MCF 10A (cell line): ENCODE measurements around the gene HAPLN2. TPM values are rescaled to one million over a fixed set of nuclear protein-coding genes. Genes with fewer than 3 reads are reported as not detected.
A peak's percentile ranks its signal among the peaks of the same experiment; 100 is the strongest.
"Not testable (repeated sequence)": the region's sequence is repeated elsewhere in the genome, so short reads cannot be mapped to it uniquely, and the experiment has no call there.

Source experiments
- BruUV-seq: library from RNA; stranded (reverse); fragments of 400-500 nt; replicated peaks from 2 replicates; lab custom pipeline; 2021; lab: Mats Ljungman, UMichigan
- CTCF ChIA-PET: fragments of 300-600 bp; sonication (Branson Sonifier 250); formaldehyde crosslinking; extraction: SDS; loops from one replicate; lab custom pipeline; 2021; ENCODE audit warnings: antibody characterized with exemption, inconsistent platforms; lab: Yijun Ruan, JAX
- POLR2A ChIA-PET: fragments of 300-600, 350-650 bp; sonication (Branson Sonifier 250); formaldehyde crosslinking; extraction: SDS; loops from one replicate; lab custom pipeline; 2020; ENCODE audit warnings: antibody characterized with exemption, inconsistent platforms; lab: Yijun Ruan, JAX
- DNase-seq: peaks from one replicate; pipeline ENCODE4 v3.0.0-alpha.2; 2018; ENCODE audit not compliant: unreplicated experiment
- H3K27ac Mint-ChIP-seq: one replicate; pipeline ENCODE4 v1.8.0; 2022; ENCODE audit warnings: mild to moderate bottlenecking, low read depth, mixed read lengths; ENCODE audit not compliant: unreplicated experiment
- H3K27me3 Mint-ChIP-seq: one replicate; pipeline ENCODE4 v1.8.0; 2022; ENCODE audit warnings: mixed read lengths; ENCODE audit not compliant: insufficient read depth, unreplicated experiment
- H3K36me3 Mint-ChIP-seq: one replicate; pipeline ENCODE4 v1.8.0; 2022; ENCODE audit warnings: mild to moderate bottlenecking, moderate library complexity, mixed read lengths; ENCODE audit not compliant: insufficient read depth, unreplicated experiment
- H3K4me1 Mint-ChIP-seq: one replicate; pipeline ENCODE4 v1.8.0; 2022; ENCODE audit warnings: mixed read lengths; ENCODE audit not compliant: insufficient read depth, unreplicated experiment
- H3K4me3 Mint-ChIP-seq: one replicate; pipeline ENCODE4 v1.8.0; 2022; ENCODE audit warnings: mild to moderate bottlenecking, moderate library complexity, mixed read lengths; ENCODE audit not compliant: unreplicated experiment
- H3K9me3 Mint-ChIP-seq: one replicate; pipeline ENCODE4 v1.8.0; 2022; ENCODE audit warnings: mixed read lengths; ENCODE audit not compliant: unreplicated experiment
- intact Hi-C: fragments of 100-400 bp; cut with micrococcal nuclease; formaldehyde crosslinking; loops from 2 replicates; pipeline ENCODE4 v1.14.1; 2022
- total RNA-seq: library from RNA; stranded (reverse); gene quantifications from 2 replicates; pipeline ENCODE4 v1.2.3, GENCODE V29; 2022
- TF ChIP-seq, protein P1 (sequence below): fragments of 200-600 bp; IDR thresholded peaks from one replicate; pipeline ENCODE4 v1.8.0; 2022; ENCODE audit warnings: antibody characterized with exemption, mild to moderate bottlenecking; ENCODE audit not compliant: unreplicated experiment

The HAPLN2 gene
- total RNA-seq, 1 experiment from 2014 or later: not detected

DNA sequence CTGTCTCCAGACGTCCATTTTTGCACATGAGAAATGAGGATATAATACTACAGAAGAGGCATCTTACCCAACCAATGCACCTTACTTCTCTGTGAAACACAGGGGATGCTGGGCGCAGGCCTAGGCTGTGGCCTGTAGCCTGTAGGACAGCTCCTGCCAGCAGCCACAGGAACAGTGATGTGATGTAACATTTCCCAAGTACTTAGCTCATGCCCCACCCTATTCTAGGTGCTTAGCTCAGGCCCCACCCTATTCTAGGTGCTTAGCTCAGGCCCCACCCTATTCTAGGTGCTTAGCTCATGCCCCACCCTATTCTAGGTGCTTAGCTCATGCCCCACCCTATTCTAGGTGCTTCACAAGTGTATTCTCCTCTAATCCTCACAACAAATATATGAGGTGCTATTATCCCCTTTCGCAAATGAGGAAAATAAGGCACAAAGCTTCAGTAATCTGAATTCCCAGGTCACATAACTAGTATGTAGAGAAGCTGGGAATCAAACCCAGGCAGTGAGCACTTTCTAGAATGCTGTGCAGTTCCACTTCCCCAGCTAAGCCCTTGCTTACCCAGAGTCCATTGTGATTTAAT, 32.2 kb upstream of the HAPLN2 start:
- Mint-ChIP-seq H3K27me3 (no peaks in the 10 kb centered on the region), H3K36me3 (no peaks in the 10 kb centered on the region), H3K9me3 (no peaks in the 10 kb centered on the region), H3K4me1 (peaks cover 13% of the 10 kb centered on the region), H3K4me3 (no peak overlapping the region), H3K27ac (peak overlapping the region; percentile 27)
- TF ChIP-seq, protein P1, sequence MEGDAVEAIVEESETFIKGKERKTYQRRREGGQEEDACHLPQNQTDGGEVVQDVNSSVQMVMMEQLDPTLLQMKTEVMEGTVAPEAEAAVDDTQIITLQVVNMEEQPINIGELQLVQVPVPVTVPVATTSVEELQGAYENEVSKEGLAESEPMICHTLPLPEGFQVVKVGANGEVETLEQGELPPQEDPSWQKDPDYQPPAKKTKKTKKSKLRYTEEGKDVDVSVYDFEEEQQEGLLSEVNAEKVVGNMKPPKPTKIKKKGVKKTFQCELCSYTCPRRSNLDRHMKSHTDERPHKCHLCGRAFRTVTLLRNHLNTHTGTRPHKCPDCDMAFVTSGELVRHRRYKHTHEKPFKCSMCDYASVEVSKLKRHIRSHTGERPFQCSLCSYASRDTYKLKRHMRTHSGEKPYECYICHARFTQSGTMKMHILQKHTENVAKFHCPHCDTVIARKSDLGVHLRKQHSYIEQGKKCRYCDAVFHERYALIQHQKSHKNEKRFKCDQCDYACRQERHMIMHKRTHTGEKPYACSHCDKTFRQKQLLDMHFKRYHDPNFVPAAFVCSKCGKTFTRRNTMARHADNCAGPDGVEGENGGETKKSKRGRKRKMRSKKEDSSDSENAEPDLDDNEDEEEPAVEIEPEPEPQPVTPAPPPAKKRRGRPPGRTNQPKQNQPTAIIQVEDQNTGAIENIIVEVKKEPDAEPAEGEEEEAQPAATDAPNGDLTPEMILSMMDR: no peak
- peak; percentile 54 for DNase-seq
- ChIA-PET POLR2A (interaction anchor here (0.6 to 2.8 kb wide), 9 partner anchors 14 to 130 kb away, joined by 3 to 17 read pairs (median 3); partner anchors contain the start of gene GPATCH4), CTCF (interaction anchor here (0.6 to 5.9 kb wide), 24 partner anchors 13 to 341 kb away, joined by 3 to 64 read pairs (median 4); partner anchors contain the start of genes GPATCH4, HAPLN2 and NES)
- intact Hi-C loops: no loop called here
- no TSS peak for BruUV-seq

DNA sequence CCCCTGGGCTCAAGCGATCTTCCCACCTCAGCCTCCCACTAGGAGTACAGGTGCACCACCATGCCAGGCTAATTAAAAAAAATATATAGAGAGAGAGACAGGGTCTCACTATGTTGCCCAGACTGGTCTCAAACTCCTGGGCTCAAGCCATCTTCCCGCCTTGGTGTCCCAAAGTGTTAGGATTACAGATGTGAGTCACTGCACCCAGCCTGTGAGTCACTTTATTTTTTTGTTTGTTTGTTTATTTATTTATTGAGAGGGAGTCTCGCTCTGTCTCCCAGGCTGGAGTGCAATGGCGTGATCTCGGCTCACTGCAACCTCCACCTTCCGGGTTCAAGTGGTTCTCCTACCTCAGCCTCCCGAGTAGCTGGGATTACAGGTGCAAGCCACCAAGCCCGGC, 31.3 kb upstream of the HAPLN2 start:
- peaks cover 18% of the 10 kb centered on the region for H3K4me1 Mint-ChIP-seq
- POLR2A ChIA-PET: interaction anchor here (5.8 kb wide), 1 partner anchor 86 kb away, joined by 116 read pairs; the partner anchor contains the start of gene MEF2D
- H3K36me3 Mint-ChIP-seq, intact Hi-C loops, H3K9me3 Mint-ChIP-seq, H3K27ac Mint-ChIP-seq, H3K27me3 Mint-ChIP-seq, H3K4me3 Mint-ChIP-seq, DNase-seq, BruUV-seq: not testable (repeated sequence)
- CTCF ChIA-PET: interaction anchor here (0.9 to 5.9 kb wide), 8 partner anchors 12 to 127 kb away, joined by 3 to 64 read pairs (median 6); partner anchors contain the start of gene GPATCH4

DNA sequence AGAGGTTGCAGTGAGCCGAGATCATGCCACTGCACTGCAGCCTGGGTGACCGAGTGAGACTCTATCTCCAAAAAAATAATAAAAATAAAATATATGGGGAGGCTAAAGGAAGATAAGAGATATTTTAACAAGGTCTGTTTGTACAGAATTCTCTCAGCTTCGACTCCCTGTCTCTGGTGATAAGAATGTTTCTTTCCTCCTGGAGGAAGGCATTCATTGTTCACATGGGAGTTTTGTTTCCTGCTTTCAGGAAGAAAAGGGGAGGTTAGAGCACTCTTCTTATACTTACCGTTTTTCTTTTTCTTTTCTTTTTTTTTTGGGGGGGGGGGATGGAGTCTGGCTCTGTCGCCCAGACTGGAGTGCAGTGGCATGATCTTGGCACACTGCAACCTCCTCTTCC, 29.7 kb upstream of the HAPLN2 start:
- ChIA-PET POLR2A (interaction anchor here (0.5 to 6.1 kb wide), 3 partner anchors 13 to 88 kb away, joined by 4 to 134 read pairs (median 116); partner anchors contain the start of genes GPATCH4 and MEF2D), CTCF (interaction anchor here (0.6 to 5.9 kb wide), 7 partner anchors 11 to 1428 kb away, joined by 3 to 64 read pairs (median 3); partner anchors contain the start of gene GPATCH4)
- TF ChIP-seq, protein P1: no peak
- no TSS peak for BruUV-seq
- intact Hi-C loops: no loop called here
- Mint-ChIP-seq H3K4me3 (no peak overlapping the region), H3K4me1 (peaks cover 13% of the 10 kb centered on the region), H3K27me3 (no peaks in the 10 kb centered on the region), H3K36me3 (peaks cover 16% of the 10 kb centered on the region), H3K27ac (no peak overlapping the region), H3K9me3 (no peaks in the 10 kb centered on the region)
- DNase-seq: no peak

DNA sequence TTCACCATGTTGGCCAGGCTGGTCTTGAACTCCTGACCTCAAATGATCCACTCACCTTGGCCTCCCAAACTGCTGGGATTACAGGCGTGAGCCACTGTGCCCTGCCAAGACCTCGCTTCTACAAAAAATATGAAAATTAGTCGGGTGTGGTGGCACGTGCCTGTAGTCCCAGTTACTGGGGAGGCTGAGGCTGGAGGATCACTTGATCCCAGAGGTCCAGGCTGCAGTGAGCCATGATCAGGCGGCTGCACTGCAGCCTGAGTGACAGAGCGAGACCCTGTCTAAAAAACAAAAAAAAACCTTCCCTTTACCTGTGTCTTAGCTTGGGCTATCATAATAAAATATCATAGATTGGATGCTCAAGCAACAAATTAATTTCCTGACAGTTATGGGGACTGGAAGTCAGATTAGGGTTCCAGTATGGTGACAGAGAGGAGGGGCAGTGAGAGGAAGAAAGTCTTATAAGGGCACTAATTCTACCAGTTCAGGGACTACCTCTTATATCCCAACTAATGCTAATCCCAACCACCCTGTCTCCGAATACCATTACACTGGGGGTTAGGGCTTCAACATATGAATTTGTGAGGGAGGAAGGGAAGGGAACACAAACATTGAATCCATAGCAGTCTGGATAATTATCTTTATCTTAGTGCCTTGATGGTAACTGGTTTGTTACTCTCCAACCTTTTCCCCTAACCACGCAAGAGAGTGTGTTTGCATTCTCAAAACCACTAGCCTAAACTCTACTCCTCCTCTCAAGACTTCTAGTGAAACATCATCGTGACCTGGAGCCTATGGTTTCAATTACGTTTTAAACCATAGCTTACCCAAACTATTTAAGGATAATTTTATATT, 28.7 kb upstream of the HAPLN2 start:
- TF ChIP-seq, protein P1: no peak
- POLR2A ChIA-PET: interaction anchor here (0.7 to 6.1 kb wide), 19 partner anchors 9 to 205 kb away, joined by 3 to 134 read pairs (median 4); partner anchors contain the start of genes GPATCH4, ISG20L2, MEF2D and METTL25B
- no peaks in the 10 kb centered on the region for H3K27me3 Mint-ChIP-seq
- H3K4me3 Mint-ChIP-seq: peak overlapping the region; percentile 77
- intact Hi-C loops: no loop called here
- peaks cover 23% of the 10 kb centered on the region for H3K36me3 Mint-ChIP-seq
- no TSS peak for BruUV-seq
- CTCF ChIA-PET: interaction anchor here (0.6 to 2.6 kb wide), 23 partner anchors 9 to 287 kb away, joined by 3 to 20 read pairs (median 5); partner anchors contain the start of genes GPATCH4 and IQGAP3
- H3K9me3 Mint-ChIP-seq: no peaks in the 10 kb centered on the region
- no peak for DNase-seq
- peak overlapping the region; percentile 65 for H3K27ac Mint-ChIP-seq
- peaks cover 13% of the 10 kb centered on the region for H3K4me1 Mint-ChIP-seq
